HT-29 (cell line): Measurements from ENCODE around the gene DNAH10. TPM values are rescaled to one million over a fixed set of nuclear protein-coding genes. Genes with fewer than 3 reads are reported as not detected.
"Not testable (repeated sequence)": the region's sequence is repeated elsewhere in the genome, so short reads cannot be mapped to it uniquely, and the experiment has no call there.

Experiments
- DNase-seq: peaks from one replicate; pipeline ENCODE4 v3.0.0-alpha.2; 2015; ENCODE audit warnings: low spot score
- total RNA-seq: library from RNA; depleted of rRNA; stranded (reverse); fragments of >200 nt; shearing (Covaris generic); gene quantifications from 2 replicates; pipeline ENCODE4 v1.2.3, GENCODE V29; 2014

Gene DNAH10
- total RNA-seq, 1 experiment from 2014 or later = under 0.01 TPM

GRCh38 chr12:123946152-123946515, 184.0 kb downstream of the DNAH10 start:
- no peak for DNase-seq

GRCh38 chr12:123946516-123947505, 184.7 kb downstream of the DNAH10 start:
- not testable (repeated sequence) for DNase-seq

- DNase-seq = not testable (repeated sequence)
These were observed 185.4 kb downstream of the DNAH10 start for GRCh38 chr12:123947531-123947930.

GRCh38 chr12:123948401-123948795, 186.3 kb downstream of the DNAH10 start:
- no peak for DNase-seq

- DNase-seq = no peak
These were observed 187.0 kb downstream of the DNAH10 start for GRCh38 chr12:123948796-123949769.

GRCh38 chr12:123949770-123950165, 187.7 kb downstream of the DNAH10 start:
- no peak for DNase-seq

- DNase-seq = no peak
These were observed 188.6 kb downstream of the DNAH10 start for GRCh38 chr12:123950476-123951349.

- DNase-seq = no peak
These were observed 189.4 kb downstream of the DNAH10 start for GRCh38 chr12:123951467-123951866.

- DNase-seq = no peak
These were observed 189.9 kb downstream of the DNAH10 start for GRCh38 chr12:123952037-123952436.

- DNase-seq = no peak
These were observed 192.7 kb downstream of the DNAH10 start for GRCh38 chr12:123954647-123955350.

- no peak for DNase-seq
These were observed 194.1 kb downstream of the DNAH10 start for GRCh38 chr12:123956249-123956648.

- no peak for DNase-seq
These were observed 195.1 kb downstream of the DNAH10 start for GRCh38 chr12:123957196-123957595.

GRCh38 chr12:123958462-123958861, 196.4 kb downstream of the DNAH10 start:
- no peak for DNase-seq

GRCh38 chr12:123958876-123959275, 196.8 kb downstream of the DNAH10 start:
- no peak for DNase-seq

- DNase-seq = no peak
These were observed 198.1 kb downstream of the DNAH10 start for GRCh38 chr12:123960029-123960735.

- no peak for DNase-seq
These were observed 198.8 kb downstream of the DNAH10 start for GRCh38 chr12:123960856-123961255.

- DNase-seq = no peak
These were observed 199.7 kb downstream of the DNAH10 start for GRCh38 chr12:123961585-123962345.

GRCh38 chr12:123962513-123962912, 200.4 kb downstream of the DNAH10 start:
- no peak for DNase-seq

- DNase-seq = no peak
These were observed 201.7 kb downstream of the DNAH10 start for GRCh38 chr12:123963821-123964220.
